OCI-LY3 (cell line): ENCODE measurements around the gene C2orf68.

Source experiments
- CTCF ChIP-seq: fragments of 200-600, 300-600 bp; sonication (generic); IDR thresholded peaks from 2 replicates; pipeline ENCODE4 v1.5.1; 2014; ENCODE audit warnings: antibody characterized with exemption, low read length, low read depth
- EZH2phosphoT487 ChIP-seq: fragments of 200-600 bp; shearing (Covaris generic); IDR thresholded peaks from 2 replicates; pipeline ENCODE4 v1.6.1; 2018; ENCODE audit warnings: antibody characterized with exemption, mixed run types, low read depth

DNA sequence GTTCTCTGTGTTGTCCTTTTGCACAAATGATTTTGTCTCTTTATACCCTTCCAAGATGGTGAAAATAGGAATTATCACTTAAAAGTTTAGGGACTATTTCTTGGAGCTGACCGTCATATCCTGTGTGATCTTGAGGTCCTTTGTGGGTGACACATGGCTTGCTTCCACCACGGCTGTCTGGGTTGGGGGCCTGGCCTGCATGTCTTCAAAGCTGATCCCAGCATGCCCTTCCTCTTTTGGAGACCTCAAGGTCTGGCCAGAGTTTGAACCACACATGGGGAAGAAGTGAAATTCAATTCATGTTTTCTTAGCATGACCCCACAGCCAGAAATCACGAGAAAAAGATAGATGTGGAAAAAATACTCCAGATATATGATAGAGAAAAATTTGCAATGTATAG is 42.1 kb upstream of the C2orf68 start:
- TF ChIP-seq CTCF (no peak), EZH2phosphoT487 (no peak)
